ENCODE results near the gene NPAS3.

GRCh38 chr14:33669111-33669510 is 730.4 kb downstream of the NPAS3 start:
- TF ChIP-seq EZH2phosphoT487 (IDR thresholded peaks at IDR 0.05; ENCODE audit: borderline replicate concordance, low read depth, low read length) = no peak
- no peak for TF ChIP-seq CTCF (conservative IDR thresholded peaks at IDR 0.05; ENCODE audit: low read length)
